Peyer's patch (tissue), 4 donors: ENCODE measurements around the gene SHC4.

Experiments
- CTCF ChIP-seq, 6 experiments: fragments of 450-650 bp in 4 of 6; fragments of 200-600 bp in 2 of 6; sonication (generic) in 1 of 6; IDR thresholded peaks; one replicate each; pipeline ENCODE4 v1.5.1; 2017 to 2019; ENCODE audit warnings: antibody characterized with exemption in 6 of 6, mild to moderate bottlenecking in 3 of 6, moderate library complexity in 1 of 6
- POLR2A ChIP-seq, 2 donors: fragments of 450-650 bp; IDR thresholded peaks; one replicate each; pipeline ENCODE4 v1.5.1; 2017; ENCODE audit warnings: antibody characterized with exemption in 2 of 2, mild to moderate bottlenecking in 2 of 2, moderate library complexity in 2 of 2

GRCh38 chr15:48828471-48828870 is 135.2 kb downstream of the SHC4 start:
- TF ChIP-seq CTCF (IDR thresholded peaks at IDR 0.05): no peak
- no peak for TF ChIP-seq POLR2A (IDR thresholded peaks at IDR 0.05)
